Measurements from ENCODE around the gene HIRA.
"Not testable (repeated sequence)": the region's sequence is repeated elsewhere in the genome, so short reads cannot be mapped to it uniquely, and the experiment has no call there.

The HIRA gene

GRCh38 chr22:19352217-19352616, 79.3 kb downstream of the HIRA start:
- DNase-seq: no peak

DNA sequence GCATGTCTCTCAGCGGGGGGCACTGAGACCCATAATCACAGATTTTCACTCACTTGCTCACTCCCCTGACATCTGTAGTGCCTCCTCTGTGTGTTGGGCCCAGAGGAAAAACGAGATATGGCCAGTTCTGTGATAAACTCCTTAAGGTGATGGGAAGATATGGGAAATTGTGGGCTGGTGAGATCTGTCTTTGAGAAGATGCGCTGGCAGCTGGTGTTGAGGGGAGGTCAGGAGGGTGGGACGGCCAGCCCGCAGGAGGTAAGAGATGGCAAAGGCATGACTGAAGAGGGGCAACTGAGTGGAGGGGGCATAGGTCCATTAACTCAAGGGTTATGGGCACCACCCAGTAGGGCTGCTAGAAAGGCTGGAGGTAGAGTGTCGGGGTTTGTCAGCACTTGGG, 79.9 kb downstream of the HIRA start:
- DNase-seq: no peak

GRCh38 chr22:19350947-19351346, 80.6 kb downstream of the HIRA start:
- no peak for DNase-seq

- DNase-seq: no peak
These were observed 81.1 kb downstream of the HIRA start for GRCh38 chr22:19350476-19350859.

DNA sequence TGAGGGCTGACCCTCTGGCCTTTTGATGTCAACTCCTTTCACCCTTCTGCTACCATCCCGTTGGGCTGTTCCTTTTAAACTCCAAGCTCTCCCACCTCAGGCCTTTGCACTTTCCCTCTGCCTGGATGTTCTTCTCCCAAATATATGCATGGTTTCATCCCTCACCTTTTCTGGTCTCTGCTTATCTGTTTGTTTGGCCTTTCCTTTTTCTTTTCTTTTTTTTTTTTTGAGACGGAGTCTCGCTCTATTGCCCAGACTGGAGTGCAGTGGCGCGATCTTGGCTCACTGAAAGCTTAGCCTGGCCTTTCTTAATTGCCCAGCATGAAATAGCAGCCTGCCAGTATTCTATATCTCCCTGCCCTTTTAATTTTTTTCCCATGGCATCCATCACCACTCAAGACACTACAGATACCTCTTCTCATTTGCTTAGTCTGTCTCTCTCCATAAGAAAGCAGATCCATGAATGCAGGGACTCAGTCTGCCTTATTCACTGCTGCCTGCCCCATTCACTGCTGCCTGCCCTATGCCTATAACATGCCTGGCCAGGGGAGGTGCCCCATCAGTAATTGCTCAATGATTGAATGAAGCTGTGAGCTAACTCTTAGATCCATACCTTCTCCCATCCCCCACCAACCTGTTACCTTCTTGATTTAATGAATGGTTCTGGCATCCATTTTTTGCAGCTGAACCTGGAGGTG, 81.6 kb downstream of the HIRA start:
- DNase-seq: no peak

GRCh38 chr22:19346677-19347265, 84.8 kb downstream of the HIRA start:
- no peak for DNase-seq

DNA sequence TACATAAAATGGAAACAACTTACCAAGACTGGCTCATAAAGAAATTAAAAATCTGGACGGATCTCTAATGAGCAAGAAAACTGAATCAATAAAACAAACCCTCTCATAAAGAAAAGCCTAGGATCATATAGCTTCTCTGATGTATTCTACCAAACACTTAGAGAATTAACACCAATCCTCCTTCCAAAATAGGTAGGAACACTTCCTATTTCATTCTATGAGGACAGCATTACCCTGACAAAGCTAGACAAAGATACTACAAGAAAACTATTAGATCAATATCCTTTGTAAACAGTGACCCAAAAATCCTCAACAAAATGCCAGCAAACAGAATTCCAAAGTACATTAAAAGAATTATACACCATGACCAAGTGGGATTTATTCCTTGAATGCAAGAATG, 87.1 kb downstream of the HIRA start:
- DNase-seq: no peak

DNA sequence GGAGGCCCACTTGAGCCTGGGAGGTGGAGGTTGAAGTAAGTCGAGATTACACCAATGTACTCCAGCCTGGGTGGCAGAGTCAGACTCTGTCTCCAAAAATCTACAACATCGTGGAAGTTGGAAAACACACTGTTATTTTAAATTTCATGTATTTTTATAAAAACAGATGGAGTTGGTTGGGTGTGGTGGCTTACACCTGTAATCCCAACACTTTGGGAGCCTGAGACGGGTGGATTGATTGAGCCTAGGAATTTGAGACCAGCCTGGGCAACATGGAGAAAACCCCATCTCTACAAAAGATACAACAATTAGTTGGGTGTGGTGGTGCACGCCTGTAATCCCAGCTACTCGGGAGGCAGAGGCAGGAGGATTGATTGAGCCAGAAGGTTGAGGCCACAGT, 88.1 kb downstream of the HIRA start:
- DNase-seq: no peak

DNA sequence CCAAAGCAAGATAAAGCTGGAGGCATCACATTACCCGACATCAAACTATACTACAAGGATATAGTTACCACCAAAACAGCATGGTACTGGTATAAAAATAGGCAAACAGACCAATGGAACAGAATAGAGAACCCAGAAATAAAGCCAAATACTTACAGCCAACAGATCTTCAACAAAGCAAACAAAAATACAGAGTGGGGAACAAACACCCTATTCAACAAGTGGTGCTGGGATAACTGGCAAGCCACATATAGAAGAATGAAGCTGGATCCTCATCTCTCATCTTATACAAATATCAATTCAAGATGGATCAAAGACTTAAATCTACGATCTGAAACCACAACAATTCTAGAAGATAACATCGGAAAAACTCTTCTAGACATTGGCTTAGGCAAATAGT, 90.0 kb downstream of the HIRA start:
- no peak for DNase-seq

DNA sequence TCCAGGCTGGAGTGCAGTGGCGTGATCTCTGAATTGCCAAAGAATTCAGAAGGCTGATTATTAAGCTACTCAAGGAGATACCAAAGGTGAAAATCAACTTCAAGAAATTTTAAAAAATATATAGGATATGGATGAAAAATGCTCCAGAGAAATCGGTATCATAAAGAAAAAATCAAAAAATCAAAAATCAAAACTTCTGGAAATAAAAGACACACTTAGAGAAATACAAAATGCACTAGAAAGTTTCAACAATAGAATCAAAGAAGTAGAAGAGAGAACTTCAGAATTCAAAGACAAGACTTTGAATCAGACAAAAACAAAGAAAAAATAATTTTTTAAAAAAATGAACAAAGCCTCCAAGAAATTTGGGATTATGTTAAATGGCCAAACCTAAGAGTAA, 94.4 kb downstream of the HIRA start:
- DNase-seq: no peak

GRCh38 chr22:19336133-19337075, 95.1 kb downstream of the HIRA start:
- DNase-seq: no peak

- DNase-seq: no peak
These were observed 99.6 kb downstream of the HIRA start for GRCh38 chr22:19331975-19332374.

DNA sequence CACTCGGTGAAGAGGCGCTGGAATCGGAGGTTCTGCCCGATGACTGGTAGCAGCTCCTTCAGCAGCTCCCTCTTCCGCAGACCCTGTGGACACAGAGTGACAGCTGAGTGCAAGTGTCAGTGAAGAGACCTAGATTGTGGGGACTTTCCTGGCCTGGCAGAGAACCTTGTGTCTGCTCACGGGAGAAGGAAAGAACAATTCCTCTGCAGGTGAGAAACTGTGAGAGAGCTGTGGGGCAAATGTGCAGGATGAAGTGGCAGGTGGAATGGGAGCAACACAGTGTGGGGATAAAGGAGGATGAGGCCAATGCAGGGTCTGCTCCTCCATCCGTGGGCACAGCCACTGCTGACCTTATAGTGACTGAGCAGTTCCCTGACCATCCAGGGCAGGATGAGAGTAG, 100.1 kb downstream of the HIRA start:
- DNase-seq: no peak

DNA sequence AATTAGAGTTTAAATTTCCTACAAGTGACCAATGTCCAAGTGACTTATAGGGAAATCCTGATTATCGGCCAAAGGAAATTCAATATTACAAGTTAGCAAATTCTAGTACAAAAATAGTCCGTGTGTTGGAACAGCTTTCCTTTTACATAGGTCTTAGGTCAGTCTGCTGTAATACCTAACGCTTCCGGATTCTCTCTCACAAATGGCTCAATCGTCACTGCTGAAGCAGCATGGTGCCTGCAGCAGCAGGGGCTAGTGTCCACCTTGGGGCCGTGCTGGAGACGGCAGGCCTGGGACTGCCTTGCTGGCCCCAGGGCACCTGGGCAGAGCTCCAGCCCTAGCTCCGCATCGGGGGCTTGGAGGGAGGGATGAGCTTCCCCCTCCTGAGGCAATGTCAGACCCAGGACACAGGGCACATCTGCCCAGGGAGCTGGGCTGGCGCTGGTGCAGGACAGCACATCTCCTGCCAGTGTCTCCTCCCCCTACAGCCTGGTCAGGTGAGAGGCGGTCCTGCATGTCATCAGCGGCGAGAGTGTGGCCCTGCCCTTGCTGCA, 100.6 kb downstream of the HIRA start:
- no peak for DNase-seq

GRCh38 chr22:19330205-19330604, 101.3 kb downstream of the HIRA start:
- DNase-seq: not testable (repeated sequence)

DNA sequence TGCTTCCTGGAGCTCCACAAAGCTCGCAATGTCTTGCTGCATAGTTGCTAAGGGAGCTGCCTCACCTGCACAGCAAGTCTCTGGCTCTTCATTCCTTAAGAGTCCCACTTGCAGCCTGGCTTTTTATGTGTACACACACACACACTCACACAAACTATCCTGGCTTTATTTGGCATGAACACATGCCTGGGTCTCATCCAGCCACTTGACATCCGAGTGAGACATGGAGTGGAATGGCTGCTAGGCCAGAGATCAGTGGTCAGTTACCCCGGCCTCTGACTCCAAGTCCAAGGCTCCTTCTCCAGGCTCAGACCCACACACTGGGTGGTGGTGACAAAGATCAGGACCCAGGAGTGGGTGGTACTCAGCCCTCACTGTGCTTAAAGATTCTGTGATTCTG, 102.1 kb downstream of the HIRA start:
- no peak for DNase-seq

GRCh38 chr22:19325296-19325948, 106.1 kb downstream of the HIRA start:
- DNase-seq: no peak

GRCh38 chr22:19323420-19323819, 108.1 kb downstream of the HIRA start:
- not testable (repeated sequence) for DNase-seq

DNA sequence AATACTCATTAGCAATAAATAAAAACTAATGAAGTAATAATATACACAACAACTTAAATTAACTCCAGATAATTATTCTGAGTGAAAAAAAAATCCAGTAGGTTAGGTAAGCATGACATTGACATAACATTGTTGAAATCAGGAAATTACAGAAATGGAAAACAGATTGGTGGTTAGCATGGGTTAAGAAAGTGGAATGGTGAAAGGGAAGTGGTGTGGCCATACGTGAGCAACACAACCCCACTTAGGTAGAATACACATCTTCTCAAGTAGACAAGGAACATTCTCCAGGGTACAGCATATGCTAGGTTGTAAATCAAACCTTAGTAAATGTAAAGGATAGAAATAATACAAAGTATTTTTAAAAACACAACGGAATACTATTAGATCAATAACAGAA, 109.8 kb downstream of the HIRA start:
- DNase-seq: no peak

GRCh38 chr22:19320136-19320535, 111.4 kb downstream of the HIRA start:
- DNase-seq: not testable (repeated sequence)

DNA sequence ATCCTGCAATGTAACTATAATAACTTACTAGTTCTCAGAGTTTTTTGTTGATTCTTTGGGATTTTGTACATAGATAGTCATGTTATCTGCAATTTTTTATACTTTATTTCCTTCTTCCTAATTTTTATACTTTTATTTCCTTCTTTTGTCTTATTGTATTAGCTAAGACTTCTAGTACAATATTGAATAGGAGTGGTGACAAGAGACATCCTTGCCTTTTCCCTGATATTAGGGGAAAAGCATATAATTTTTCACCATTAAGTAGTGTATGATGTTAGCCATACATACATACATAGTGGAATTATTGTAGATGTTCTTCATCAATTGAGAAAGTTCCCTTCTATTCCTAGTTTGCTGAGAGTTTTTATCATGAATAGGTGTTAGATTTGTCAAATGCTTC, 112.3 kb downstream of the HIRA start:
- no peak for DNase-seq

GRCh38 chr22:19317865-19318264, 113.7 kb downstream of the HIRA start:
- no peak for DNase-seq

DNA sequence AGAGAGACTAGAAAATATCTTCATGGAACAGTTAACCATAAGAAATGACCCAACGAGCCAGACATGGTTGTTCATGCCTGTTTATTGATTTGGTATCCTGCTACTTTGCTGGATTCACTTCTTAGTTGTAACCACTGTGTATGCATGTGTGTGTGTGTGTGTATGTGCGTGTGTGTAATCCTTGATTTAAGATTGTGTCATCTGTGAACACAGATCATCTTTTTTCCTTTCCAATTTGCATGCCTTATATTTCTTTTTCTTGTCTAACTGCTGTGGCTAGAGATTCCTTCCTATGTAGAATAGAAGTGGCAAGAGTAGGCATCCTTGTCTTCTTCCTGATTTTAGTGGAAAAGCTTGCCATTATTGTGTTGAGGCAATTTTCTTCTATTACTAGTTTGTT, 123.7 kb downstream of the HIRA start:
- no peak for DNase-seq

Data from activated CD4-positive, alpha-beta T cell treated with anti-CD3 and anti-CD28 coated beads for 48 hours (primary cell).